ENCODE results near the gene CPOX.

The CPOX gene

DNA sequence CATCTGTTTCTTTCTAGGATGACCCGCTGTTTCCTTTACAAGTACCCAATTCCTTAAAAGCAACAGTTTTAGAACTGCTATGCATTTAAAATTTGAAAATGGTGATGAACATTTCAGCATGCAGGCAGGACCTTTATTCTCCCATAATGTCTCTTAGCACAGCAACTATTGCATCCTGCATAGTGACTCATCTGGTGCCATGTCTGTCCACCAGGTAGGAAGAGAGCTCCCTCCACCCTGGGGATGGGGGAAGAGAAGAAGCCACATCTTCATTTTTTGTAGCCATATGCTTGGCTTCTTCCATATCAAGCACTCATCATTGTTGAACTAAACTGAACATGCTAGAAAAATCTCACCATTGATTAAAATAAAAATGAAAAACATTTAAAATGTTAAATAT lies 51.7 kb downstream of the CPOX start:
- ChIA-PET CTCF (no interaction called here), POLR2A (no interaction called here)
- Histone ChIP-seq H3K36me3 (ENCODE audit: control insufficient read depth in 2 of 2, insufficient read depth in 1 of 2, low read length in 2 of 2) (no peaks in the 10 kb centered on the region), H3K9me3 (ENCODE audit: control insufficient read depth, insufficient read depth, low read depth, low read length) (no peaks in the 10 kb centered on the region), H3K27ac (ENCODE audit: extremely low read depth, low read depth, low read length) (no peak overlapping the region), H3K4me3 (ENCODE audit: low read depth, low read length) (no peak overlapping the region), H3K4me1 (ENCODE audit: control insufficient read depth, insufficient read depth, low read length) (no peaks in the 10 kb centered on the region)
- TF ChIP-seq ZNF354C (tag by site-specific recombination; IDR thresholded peaks at IDR 0.05; ENCODE audit: borderline replicate concordance, low read depth): no peak
- TF ChIP-seq ZFP3 (tag by site-specific recombination; IDR thresholded peaks at IDR 0.05; ENCODE audit: low read depth): no peak
- no peak for TF ChIP-seq ZNF777 (tag by site-specific recombination; IDR thresholded peaks at IDR 0.05; ENCODE audit: borderline replicate concordance)
- TF ChIP-seq, protein P1, sequence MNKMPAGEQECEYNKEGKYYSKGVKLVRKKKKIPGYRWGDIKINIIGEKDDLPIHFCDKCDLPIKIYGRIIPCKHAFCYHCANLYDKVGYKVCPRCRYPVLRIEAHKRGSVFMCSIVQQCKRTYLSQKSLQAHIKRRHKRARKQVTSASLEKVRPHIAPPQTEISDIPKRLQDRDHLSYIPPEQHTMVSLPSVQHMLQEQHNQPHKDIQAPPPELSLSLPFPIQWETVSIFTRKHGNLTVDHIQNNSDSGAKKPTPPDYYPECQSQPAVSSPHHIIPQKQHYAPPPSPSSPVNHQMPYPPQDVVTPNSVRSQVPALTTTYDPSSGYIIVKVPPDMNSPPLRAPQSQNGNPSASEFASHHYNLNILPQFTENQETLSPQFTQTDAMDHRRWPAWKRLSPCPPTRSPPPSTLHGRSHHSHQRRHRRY (tag by site-specific recombination; IDR thresholded peaks at IDR 0.05): no peak
- TF ChIP-seq ZNF791 (tag by site-specific recombination; IDR thresholded peaks at IDR 0.05): no peak
- TF ChIP-seq, protein P2, sequence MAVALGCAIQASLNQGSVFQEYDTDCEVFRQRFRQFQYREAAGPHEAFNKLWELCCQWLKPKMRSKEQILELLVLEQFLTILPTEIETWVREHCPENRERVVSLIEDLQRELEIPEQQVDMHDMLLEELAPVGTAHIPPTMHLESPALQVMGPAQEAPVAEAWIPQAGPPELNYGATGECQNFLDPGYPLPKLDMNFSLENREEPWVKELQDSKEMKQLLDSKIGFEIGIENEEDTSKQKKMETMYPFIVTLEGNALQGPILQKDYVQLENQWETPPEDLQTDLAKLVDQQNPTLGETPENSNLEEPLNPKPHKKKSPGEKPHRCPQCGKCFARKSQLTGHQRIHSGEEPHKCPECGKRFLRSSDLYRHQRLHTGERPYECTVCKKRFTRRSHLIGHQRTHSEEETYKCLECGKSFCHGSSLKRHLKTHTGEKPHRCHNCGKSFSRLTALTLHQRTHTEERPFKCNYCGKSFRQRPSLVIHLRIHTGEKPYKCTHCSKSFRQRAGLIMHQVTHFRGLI (tag by site-specific recombination; IDR thresholded peaks at IDR 0.05): no peak
- no peak for TF ChIP-seq SALL2 (tag by site-specific recombination; IDR thresholded peaks at IDR 0.05; ENCODE audit: borderline replicate concordance)
- no peak for TF ChIP-seq ZNF555 (tag by site-specific recombination; conservative IDR thresholded peaks at IDR 0.05)
- TF ChIP-seq HOXD13 (CRISPR knock-in tag; IDR thresholded peaks at IDR 0.05; ENCODE audit: borderline replicate concordance): no peak

DNA sequence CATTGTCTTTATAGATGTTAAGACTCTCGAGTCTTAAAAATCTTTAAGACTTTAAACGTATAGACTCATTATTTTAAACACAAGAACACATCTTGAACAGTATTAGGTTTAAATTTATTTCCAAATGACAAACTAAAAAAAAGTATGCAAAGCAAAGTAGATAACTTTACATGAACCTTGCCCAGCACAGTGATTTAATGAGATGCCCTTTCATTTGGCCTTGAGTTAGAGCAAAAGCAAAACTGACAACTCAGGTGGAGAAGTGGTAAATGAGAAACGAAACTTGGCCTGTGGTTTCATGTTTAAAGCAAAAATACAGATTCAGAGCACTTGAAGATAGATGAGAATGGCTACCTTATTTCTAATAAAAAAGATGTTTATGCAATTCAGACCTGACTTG lies 53.1 kb downstream of the CPOX start:
- CTCF ChIA-PET: no interaction called here
- no peak overlapping the region for H3K27ac ChIP-seq (ENCODE audit: extremely low read depth, low read depth, low read length)
- H3K9me3 ChIP-seq (ENCODE audit: control insufficient read depth, insufficient read depth, low read depth, low read length): no peaks in the 10 kb centered on the region
- no peaks in the 10 kb centered on the region for H3K4me1 ChIP-seq (ENCODE audit: control insufficient read depth, insufficient read depth, low read length)
- no peak overlapping the region for H3K4me3 ChIP-seq (ENCODE audit: low read depth, low read length)
- TF ChIP-seq ZNF366 (tag by site-specific recombination; conservative IDR thresholded peaks at IDR 0.05): no peak
- TF ChIP-seq ZNF660 (tag by site-specific recombination; IDR thresholded peaks at IDR 0.05): no peak
- no peak for TF ChIP-seq ZNF394 (tag by site-specific recombination; IDR thresholded peaks at IDR 0.05; ENCODE audit: borderline replicate concordance)
- no peak for TF ChIP-seq ZBTB8A (tag by site-specific recombination; IDR thresholded peaks at IDR 0.05)
- no peak for TF ChIP-seq ZNF530 (tag by site-specific recombination; IDR thresholded peaks at IDR 0.05; ENCODE audit: low read depth)
- no peak for TF ChIP-seq SCRT1 (tag by site-specific recombination; IDR thresholded peaks at IDR 0.05; ENCODE audit: borderline replicate concordance)
- TF ChIP-seq ZNF514 (tag by site-specific recombination; IDR thresholded peaks at IDR 0.05): no peak
- H3K36me3 ChIP-seq (ENCODE audit: control insufficient read depth in 2 of 2, insufficient read depth in 1 of 2, low read length in 2 of 2): no peaks in the 10 kb centered on the region
- POLR2A ChIA-PET: no interaction called here

DNA sequence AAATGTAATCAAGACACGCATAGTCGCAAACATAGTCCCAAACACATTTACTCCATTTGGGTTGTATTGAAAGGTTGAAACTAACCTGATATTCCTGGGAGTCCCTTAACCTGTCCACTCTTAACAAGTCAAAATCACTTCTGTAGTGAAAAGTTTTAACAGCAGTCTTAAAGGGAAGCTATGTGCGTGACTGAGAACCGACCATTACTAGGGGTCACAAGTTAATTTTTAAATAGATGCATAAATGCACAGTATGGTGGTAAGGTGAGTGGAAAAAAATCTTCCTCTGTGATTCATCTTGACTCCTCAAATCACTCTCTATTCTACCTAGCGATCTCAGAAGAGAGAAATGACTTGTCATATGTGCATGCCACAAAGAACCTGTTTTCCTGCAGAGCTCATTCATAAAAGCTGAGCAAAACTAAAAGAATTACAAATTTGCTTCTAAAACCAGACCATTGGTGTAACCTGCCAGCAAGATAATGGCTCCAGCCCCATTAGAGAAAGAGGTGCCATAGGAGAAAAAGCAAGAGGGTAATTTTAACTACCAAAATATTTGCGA lies 56.9 kb downstream of the CPOX start:
- no peaks in the 10 kb centered on the region for H3K36me3 ChIP-seq (ENCODE audit: control insufficient read depth in 2 of 2, insufficient read depth in 1 of 2, low read length in 2 of 2)
- no peaks in the 10 kb centered on the region for H3K9me3 ChIP-seq (ENCODE audit: control insufficient read depth, insufficient read depth, low read depth, low read length)
- no peak overlapping the region for H3K27ac ChIP-seq (ENCODE audit: extremely low read depth, low read depth, low read length)
- ChIA-PET POLR2A (no interaction called here), CTCF (interaction anchor here (0.5 to 0.7 kb wide), 2 partner anchors 21 to 382 kb away, joined by 3 to 4 read pairs; no protein-coding TSS in a partner anchor)
- H3K4me3 ChIP-seq (ENCODE audit: low read depth, low read length): no peak overlapping the region
- no peaks in the 10 kb centered on the region for H3K4me1 ChIP-seq (ENCODE audit: control insufficient read depth, insufficient read depth, low read length)
- TF ChIP-seq SALL2 (tag by site-specific recombination; IDR thresholded peaks at IDR 0.05; ENCODE audit: borderline replicate concordance) (no peak), GLI4 (tag by site-specific recombination; IDR thresholded peaks at IDR 0.05) (no peak), ZNF2 (tag by site-specific recombination; IDR thresholded peaks at IDR 0.05) (no peak), ZNF132 (tag by site-specific recombination; IDR thresholded peaks at IDR 0.05; ENCODE audit: borderline replicate concordance) (no peak), GFI1B (tag by site-specific recombination; IDR thresholded peaks at IDR 0.05) (no peak), ZNF792 (tag by site-specific recombination; IDR thresholded peaks at IDR 0.05) (no peak), ZNF366 (tag by site-specific recombination; conservative IDR thresholded peaks at IDR 0.05) (no peak), ZNF354C (tag by site-specific recombination; IDR thresholded peaks at IDR 0.05; ENCODE audit: borderline replicate concordance, low read depth) (no peak), ZNF621 (tag by site-specific recombination; IDR thresholded peaks at IDR 0.05) (no peak)
- TF ChIP-seq, protein P3, sequence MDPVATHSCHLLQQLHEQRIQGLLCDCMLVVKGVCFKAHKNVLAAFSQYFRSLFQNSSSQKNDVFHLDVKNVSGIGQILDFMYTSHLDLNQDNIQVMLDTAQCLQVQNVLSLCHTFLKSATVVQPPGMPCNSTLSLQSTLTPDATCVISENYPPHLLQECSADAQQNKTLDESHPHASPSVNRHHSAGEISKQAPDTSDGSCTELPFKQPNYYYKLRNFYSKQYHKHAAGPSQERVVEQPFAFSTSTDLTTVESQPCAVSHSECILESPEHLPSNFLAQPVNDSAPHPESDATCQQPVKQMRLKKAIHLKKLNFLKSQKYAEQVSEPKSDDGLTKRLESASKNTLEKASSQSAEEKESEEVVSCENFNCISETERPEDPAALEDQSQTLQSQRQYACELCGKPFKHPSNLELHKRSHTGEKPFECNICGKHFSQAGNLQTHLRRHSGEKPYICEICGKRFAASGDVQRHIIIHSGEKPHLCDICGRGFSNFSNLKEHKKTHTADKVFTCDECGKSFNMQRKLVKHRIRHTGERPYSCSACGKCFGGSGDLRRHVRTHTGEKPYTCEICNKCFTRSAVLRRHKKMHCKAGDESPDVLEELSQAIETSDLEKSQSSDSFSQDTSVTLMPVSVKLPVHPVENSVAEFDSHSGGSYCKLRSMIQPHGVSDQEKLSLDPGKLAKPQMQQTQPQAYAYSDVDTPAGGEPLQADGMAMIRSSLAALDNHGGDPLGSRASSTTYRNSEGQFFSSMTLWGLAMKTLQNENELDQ (tag by site-specific recombination; IDR thresholded peaks at IDR 0.05; ENCODE audit: low read depth): no peak
- TF ChIP-seq, protein P4, sequence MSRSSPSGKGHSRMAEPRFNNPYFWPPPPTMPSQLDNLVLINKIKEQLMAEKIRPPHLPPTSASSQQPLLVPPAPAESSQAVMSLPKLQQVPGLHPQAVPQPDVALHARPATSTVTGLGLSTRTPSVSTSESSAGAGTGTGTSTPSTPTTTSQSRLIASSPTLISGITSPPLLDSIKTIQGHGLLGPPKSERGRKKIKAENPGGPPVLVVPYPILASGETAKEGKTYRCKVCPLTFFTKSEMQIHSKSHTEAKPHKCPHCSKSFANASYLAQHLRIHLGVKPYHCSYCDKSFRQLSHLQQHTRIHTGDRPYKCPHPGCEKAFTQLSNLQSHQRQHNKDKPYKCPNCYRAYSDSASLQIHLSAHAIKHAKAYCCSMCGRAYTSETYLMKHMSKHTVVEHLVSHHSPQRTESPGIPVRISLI (tag by site-specific recombination; IDR thresholded peaks at IDR 0.05): no peak
- TF ChIP-seq, protein P5, sequence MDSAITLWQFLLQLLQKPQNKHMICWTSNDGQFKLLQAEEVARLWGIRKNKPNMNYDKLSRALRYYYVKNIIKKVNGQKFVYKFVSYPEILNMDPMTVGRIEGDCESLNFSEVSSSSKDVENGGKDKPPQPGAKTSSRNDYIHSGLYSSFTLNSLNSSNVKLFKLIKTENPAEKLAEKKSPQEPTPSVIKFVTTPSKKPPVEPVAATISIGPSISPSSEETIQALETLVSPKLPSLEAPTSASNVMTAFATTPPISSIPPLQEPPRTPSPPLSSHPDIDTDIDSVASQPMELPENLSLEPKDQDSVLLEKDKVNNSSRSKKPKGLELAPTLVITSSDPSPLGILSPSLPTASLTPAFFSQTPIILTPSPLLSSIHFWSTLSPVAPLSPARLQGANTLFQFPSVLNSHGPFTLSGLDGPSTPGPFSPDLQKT (IDR thresholded peaks at IDR 0.05; ENCODE audit: borderline replicate concordance, low read depth, low read length): no peak

All from HEK293 (cell line).